Measurements from ENCODE around the gene SMAP1.

Gene SMAP1

GRCh38 chr6:70894001-70894400 lies 226.3 kb downstream of the SMAP1 start:
- DNase-seq (ENCODE audit: low read depth): no peak

GRCh38 chr6:70900047-70900446 lies 232.4 kb downstream of the SMAP1 start:
- DNase-seq (ENCODE audit: low read depth): no peak

DNA sequence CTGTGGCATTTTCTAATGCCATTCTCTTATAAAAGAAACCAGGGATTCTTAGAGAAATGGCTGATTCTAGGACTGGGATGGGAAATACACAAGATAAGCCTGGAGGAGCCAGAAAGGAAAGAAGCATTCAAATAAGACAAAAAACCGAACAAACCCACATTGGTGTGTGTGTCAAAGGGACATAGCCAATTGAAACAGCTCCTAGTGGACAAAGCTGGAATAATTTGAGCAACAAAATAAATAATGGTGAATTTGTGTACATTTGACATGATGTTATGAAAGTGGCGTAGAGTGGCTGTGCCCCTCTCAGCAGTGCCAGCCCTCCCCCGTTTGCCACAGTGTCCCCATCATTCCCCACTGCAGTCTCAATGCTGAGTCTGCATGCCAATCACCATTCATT lies 233.6 kb downstream of the SMAP1 start:
- DNase-seq (ENCODE audit: low read depth): no peak

GRCh38 chr6:70903665-70904452 lies 236.2 kb downstream of the SMAP1 start:
- DNase-seq (ENCODE audit: low read depth): no peak

GRCh38 chr6:70905742-70906141 lies 238.1 kb downstream of the SMAP1 start:
- no peak for DNase-seq (ENCODE audit: low read depth)

All from activated T-cell treated with anti-CD3 and anti-CD28 coated beads for 48 hours (primary cell).